Renal pelvis (tissue), 4 donors: ENCODE results near the gene TTLL8. TPM values are rescaled to one million over a fixed set of nuclear protein-coding genes. Genes with fewer than 3 reads are reported as not detected.

Experiments
- DNase-seq: peaks from one replicate; pipeline ENCODE4 v3.0.0-alpha.2; 2013
- polyA plus RNA-seq, 3 donors: library from polyadenylated mRNA; unstranded; fragments of 120-200 nt; gene quantifications; one replicate each; pipeline ENCODE4 v1.2.1, GENCODE V29; 2013; ENCODE audit not compliant: insufficient read length in 3 of 3

Gene TTLL8
- polyA plus RNA-seq, 3 donors = not detected

DNA sequence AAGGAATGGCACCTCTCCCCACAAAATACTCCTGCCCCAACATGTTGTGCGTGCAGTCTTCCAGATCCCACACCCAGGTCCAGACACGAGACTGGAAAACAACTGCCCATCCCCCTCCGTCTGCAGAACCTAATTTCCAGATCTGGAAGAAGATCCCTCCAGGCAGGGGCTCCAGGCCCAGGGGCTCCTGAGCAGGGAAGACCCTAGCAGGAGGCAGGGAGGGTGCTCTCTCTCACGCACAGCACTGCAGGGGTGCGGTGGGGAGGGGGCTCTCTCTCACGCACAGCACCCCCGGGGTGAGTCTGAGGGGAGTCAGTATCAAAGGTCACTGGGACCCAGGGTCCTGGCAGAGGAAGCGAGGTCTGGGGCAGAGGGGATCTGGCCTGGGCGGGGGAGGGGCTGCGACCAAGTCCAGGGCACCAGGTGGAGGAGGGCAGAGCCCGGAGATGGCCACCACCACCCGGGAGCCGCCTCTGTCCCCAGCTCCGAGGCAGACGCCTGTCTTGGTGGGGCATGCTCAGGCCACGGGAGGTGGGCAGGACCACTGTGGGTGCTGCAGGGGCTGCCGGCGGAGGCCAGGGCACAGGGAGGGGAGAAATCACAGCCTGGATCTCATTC is 25.5 kb upstream of the TTLL8 start:
- DNase-seq = no peak

DNA sequence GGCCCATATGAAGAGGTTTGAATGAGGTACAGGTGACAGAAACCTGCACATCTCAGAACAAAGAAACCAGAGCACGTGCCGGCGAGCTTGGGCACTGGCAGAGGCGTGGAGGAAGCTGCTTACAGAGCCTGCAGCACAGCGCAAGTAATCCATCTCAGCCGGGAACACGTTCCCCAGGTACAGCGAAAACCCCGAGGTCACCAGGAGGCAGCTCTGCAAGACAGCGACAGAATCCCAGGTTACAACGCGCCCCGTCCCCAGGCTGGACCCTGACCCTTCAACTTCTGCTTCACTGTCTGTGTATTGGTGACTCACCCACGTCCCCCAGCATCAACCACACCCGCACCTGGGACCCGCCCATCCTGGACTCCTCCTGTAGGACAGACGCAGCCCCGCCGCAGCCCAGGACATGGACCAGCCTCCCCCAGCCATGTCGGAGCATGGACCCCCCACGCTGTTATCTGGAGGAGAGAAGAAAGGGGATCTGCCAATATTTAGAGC is 24.9 kb upstream of the TTLL8 start:
- no peak for DNase-seq

DNA sequence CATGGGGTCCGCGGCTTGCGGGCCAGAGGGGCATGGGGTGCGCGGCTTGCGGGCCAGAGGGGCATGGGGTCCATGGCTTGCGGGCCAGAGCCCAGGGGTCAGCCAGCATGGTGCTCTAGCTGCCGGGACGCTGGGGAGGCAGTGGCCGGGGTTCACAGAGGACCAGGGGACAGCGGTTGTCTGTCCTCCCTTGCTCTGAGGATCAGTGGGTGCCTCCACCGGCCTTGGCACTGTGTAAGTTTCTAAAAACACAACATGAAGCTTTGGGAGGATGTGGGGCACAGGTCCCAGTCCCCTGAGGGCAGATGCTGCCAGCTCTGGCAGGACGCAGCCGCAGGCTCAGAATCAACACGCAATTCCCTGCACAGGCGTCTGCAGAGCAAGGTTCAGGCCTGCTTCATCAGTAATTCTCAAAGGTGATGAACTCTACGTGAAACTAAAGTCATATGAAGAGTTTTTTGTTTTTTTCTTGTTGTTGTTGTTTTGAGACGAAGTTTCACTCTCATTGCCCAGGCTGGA is 24.2 kb upstream of the TTLL8 start:
- DNase-seq = no peak

DNA sequence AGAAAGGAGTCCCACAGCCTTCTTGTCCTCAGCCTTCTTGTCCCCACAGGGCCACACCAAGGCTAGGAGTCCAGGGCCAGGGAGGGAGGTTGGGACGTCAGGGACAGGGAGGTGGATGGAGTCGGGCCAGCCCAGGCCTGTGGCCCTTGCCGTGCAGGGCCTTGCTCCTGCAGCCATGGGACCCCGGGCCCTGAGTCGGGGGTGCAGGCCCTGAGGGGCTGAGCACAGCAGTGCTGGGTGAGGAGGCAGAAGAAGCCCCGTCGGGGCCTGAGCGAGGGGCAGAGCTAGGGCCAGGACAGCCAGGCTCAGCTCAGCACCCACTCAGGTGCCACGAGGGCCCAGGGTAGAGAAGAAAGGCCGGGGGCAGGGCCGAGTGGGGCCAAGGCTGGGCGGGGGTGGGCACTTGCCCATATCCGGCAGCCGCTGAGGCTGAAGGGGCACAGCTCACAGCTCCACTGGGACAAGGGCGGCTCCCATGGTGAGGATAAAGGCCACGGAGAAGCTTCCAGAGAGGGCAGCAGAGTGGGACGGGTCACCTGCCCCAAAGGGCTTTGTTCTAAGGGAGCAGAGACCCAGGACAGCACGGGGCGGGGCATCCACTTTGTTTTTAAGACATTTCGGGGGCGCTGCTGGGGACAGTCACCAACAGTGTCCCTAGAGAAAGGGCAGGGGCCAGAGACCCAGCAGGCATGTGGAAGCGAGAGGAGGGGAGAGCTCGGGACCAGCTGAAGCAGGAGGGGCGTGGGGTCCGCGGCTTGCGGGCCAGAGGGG is 23.5 kb upstream of the TTLL8 start:
- DNase-seq = no peak

DNA sequence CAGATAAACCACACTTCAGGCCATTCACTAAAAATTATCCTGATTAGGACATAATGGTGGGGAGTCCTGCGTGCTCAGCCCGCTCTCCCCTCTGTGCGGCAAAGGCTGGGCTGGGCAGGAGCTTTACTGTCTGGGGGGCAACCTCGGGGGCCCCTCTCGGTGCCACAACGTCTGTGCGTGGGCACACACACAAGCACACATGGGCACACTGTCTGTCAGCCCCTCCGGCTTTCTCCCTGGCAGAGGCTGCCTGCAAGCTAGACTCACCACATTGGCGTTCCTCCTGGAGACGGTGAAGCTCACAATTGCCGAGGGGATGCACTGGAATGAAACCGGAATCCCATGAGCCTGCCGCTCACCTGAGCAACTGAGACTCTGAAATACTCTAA is 22.0 kb upstream of the TTLL8 start:
- DNase-seq = no peak

DNA sequence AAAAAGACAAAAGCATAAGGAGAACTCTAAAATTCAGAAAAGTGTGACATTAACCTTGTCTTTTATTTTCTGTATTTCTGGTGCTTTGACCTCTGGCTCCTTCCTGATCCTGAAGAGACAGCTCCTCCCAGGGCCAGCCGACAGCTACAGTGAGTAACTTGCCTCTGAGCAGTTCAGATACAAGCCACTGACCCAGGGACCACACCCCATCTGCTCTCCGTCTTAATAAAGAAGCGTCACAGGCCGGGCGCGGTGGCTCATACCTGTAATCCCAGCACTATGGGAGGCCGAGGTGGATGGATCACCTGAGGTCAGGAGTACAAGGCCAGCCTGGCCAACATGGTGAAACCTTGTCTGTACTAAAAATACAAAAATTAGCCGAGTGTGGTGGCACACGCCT is 20.7 kb upstream of the TTLL8 start:
- no peak for DNase-seq

DNA sequence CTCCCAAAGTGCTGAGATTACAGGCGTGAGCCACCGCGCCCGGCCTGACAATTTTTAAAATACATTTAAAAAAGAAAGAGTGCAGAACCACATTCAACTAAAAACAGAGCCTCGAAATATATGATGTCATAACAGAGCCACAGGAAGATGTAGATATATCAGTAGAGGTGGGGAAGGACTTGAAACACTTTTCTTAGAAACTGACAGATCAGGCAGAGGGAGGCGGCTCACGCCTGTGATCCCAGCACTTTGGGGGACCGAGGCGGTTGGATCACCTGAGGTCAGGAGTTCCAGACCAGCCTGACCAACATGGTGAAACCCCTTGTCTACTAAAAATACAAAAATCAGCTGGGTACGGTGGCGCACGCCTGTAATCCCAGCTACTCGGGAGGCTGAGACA is 20.1 kb upstream of the TTLL8 start:
- no peak for DNase-seq

DNA sequence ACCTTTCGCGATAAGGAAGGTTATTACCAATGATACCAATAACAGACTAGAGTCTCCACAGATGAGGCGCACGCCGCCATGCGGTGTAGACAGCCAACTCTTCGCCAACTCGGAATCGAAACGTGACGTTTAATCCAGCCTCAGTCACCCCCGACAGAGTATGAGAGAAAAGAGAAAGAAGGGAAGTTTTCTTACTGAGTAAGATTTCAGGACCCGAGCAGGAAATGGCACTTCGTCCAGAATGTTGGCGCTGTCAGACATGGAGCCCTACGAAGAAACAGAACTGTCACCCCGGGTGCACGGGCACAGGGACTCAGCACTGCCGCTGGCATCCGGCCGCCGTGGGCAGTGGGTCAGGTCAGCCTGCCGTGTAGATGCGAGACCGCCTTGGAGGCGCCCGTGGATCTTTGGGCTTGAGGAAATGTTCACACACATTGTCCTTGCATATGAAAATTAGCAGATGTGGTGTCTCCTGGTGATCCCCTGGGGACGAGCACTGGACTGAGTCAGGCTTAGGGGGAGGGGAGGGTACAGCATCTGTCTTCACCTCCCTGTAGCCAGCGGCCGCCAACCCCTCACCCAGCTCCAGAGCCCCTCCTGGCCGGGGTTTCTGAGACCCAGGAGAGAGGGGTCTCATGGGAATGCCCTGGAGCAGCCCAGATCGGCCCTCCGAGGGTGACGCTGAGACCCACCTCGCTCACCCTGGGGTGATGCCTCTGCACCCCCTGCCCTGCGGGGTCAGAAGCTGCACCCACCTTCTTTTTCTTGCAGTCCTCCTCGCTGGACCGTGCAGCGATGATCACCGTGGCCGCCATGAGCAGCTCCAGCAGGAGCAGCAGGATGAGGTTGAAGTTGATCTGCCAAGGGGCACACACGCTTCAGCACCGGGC is 18.8 kb upstream of the TTLL8 start:
- no peak for DNase-seq

DNA sequence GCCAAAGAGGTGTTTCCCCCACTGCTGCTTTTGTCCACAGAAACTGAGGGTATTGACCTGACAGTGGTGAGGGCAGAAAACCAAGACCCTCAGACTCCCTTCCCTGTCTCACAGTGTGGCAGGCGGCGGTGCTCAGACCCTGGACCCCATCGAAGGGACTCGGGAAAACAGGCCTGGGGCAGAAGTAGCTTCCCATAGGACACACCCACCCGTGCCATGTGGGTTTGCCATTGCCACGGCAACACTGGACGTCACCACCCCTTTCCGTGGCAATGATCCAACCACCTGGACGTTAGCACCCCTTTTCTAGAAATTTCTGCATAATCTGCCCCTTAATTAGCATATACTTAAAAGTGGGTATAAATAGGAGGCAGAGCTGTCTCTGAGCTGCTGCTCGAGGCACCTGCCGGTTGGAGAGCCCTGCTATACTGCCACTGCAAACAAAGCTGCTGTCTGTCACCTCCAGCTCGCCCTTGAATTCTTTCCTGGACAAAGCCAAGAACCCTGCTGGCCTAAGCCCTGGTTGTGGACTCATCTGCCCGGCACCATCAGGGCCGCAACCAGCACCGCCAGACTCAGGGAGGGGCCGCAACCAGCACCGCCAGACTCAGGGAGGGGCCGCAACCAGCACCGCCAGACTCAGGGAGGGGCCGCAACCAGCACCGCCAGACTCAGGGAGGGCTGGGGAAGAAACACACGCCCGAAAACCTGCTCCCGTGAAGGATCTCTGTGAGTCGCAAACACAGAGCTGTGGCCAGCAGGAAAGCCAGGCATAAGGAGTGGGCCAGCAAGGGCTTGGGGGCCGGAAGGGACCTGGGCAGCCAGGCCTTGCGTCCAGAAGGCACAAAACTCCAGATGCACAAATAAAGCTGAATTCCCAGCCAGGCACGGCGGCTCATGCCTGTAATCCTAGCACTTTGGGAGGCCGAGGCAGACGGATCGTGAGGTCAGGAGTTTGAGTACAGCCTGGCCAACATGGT is 16.7 kb upstream of the TTLL8 start:
- no peak for DNase-seq

DNA sequence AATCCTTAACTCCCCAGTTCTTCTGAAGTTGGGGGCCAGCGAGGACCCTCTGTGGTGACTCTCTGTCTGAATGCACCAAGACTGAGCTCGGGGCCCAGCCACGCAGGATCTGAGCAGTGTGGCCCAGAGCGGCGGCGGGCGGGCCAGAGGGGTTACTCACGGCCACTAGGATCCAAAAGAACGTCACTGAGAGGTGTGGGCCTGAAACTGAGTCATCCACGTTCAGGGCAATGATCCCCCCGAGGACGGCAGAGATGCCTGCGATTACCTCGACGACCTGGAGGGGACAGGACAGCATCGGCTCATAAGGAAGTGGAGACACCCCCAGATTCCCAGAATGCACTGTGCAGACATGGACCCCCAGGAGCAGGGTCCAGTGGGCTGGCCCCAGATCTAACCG is 16.0 kb upstream of the TTLL8 start:
- no peak for DNase-seq

DNA sequence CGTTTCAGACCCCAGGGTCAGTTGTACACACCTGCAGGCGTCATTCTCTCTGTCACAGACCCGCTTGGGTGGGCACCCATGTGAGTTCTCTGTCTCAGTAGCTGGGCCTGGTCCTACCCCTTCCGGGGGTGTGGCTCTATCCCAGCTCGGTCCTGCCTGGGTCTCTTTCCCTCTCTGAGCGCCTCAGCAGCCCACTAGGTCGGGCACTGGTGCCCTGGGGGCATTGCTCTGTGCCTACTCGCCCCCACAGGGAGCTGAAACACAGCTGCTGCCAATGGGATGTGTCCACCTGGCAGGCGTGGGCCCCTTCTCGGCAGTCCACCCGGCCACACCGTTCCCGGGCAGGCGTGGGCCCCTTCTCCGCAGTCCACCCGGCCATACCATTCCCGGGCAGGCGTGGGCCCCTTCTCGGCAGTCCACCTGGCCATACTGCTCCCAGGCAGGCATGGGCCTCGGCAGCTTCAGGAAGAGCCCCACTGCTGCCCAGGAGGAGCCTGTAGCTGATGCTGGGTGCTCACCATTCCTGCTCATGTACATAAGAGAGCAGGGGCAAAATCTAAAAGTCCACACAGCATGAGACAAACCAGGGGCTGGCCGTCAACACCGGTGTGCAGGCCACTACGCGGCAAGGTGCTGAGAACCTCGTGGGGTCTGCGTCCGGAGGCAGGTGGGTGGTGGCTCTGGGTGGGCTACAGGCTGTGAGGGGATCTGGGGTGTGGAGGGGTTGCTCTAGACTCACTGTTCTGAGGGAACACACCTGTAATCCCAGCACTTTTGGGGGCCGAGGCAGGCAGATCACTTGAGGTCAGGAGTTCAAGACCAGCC is 14.8 kb upstream of the TTLL8 start:
- DNase-seq = no peak

DNA sequence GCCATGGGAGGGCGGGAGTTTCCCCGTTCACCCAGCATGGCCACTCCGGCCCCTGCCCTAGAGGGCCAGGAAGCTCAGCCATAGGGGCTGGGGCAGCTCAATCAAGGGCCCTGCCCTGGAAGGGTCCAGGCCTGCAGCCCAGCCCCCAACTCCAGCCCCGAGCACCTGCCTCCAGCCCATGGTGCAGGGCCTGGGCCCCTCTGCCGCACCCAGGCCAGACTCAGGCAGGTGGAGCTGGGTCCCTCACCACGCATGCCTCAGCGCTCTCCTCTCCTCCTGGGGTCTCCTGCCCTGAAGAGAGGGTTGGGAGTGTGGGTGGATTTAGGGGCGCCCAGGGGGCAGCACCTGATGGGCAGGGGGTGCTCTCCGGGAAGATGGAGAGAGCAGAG is 14.1 kb upstream of the TTLL8 start:
- no peak for DNase-seq

DNA sequence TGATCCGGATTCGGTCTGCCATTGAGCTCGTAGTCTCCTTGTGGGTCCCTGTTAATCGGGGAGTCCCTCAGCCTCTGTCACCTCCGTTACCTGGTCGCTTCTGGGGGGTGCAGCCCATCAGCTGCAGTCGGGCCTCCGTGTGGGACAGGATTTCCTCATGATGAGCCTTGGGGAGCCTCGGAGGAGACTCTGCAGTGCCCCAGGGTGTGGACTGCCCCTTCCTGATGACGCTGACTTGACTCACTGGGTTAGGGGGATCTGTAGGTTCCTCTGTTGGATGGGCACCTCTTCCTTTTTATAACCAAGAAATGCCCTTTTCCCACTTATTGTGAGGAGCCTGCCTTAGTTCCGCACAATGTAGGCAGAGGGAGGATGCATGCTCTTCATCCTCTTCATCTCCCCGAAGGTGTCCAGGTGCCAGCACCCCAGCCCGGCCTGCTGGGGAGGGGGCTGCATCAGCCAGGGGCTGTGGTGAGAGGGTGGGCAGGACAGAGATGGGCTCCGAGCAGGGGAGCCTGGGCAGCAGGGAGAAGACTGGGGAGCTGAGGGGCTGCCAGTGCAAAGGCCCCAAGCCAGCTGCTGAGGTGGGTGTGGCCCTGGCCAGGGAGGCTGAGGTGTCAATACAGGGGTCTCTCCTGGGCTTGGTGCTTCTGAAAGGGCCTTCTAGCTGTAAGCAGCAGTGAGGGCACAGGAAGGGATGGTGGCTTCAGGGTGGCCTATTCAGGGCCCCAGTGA is 13.5 kb upstream of the TTLL8 start:
- no peak for DNase-seq

DNA sequence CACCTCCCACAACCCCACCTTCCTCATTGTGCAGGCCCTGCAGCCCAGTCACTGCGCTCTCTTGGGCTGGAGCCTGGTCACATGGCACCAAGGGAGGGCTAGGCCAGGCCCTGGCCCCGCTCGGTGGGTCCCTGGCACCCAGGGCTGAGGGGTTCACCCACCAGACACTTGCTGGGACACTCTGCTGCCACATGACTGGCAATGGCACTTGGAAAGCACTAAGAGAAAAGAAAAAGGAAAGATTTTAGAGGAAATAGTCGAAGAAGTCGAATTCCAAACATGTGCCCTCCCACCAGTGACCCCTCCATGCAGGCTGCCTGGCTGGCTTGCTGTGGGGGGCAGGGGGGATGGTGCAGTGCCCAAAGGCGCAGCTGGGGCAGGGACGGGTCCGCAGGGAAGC is 12.3 kb upstream of the TTLL8 start:
- DNase-seq = no peak

DNA sequence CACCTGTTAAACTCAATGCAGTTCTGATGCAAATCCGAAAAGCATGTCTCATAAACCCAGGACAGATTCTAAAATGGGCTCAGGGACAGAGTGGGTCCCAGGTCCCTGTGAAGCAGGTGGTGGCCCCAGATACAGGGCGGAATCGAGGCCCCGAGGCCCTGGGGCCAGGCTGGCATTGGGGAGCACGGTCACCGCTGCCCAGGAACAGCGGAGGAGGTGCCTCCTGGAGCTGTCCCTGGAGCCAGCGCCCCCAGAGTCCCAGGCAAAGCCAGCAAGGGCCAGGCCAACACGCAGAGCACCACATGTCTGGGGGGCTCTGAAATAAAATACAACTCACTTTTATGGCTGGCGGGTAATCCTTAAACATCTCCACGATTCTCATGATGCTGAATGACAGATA is 10.0 kb upstream of the TTLL8 start:
- no peak for DNase-seq

DNA sequence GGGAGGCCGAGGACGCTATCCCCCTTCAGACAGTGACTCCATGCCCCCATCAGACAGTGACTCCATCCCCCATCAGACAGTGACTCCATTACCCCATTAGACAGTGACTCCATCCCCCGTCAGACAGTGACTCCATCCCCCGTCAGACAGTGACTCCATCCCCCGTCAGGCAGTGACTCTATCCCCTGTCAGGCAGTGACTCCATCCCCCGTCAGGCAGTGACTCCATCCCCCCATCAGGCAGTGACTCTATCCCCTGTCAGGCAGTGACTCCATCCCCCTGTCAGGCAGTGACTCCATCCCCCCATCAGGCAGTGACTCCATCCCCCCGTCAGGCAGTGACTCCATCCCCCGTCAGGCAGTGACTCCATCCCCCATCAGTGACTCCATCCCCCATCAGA is 9.1 kb upstream of the TTLL8 start:
- no peak for DNase-seq

DNA sequence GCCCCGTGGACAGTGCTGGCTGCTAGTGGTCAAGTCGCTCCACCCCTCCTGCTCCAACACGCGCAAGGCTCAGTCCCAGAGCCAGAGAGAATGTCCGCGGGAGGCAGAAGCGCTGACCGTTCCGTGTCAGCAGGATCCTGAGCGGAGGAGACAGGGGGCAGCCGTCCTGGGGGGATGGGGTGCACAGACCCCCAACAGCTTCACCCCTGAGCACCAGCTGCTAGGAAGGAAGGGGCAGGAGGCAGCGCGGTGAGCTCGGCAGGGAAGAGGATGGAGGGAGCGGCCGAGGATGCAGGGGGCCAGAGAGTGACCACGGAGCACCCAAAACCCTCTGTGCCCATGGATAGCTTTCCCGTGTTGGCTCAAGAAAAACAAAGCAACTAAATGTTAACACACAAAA is 6.4 kb upstream of the TTLL8 start:
- DNase-seq = no peak

DNA sequence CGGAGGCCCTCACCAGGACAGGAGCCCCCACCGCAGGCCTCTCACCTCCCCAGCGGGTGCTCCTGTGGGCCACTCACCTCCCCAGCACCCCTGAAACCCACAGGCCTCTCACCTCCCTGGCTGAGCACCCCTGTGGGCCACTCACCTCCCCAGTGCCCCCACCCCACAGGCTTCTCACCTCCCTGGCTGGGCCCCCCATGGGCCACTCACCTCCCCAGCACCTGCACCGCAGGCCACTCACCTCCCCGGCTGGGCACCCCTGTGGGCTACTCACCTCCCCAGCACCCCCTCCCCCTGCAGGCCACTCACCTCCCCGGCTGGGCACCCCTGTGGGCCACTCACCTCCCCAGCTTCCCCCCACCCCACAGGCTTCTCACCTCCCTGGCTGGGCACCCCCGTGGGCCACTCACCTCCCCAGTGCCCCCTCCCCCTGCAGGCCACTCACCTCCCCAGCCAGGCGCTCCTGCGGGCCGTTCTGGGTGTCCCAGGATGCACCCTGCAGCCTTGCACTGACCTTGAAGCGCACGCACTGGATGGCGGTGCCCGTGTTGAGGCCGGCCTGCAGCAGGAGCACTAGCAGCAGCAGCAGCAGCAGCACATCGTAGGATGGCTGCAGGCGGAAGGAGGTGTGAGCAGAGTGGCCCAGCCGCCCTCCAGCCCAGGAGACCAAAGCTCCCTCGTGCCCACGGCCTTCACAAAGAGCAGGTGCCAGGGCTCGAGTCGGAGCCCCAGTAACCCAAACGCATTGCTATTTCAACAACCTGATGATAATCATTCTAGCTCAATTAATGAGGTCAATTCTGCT is 5.7 kb upstream of the TTLL8 start:
- no peak for DNase-seq
